HG03460 (cell line): ENCODE results near the gene PIK3CD.

Source experiments
- ATAC-seq: cut with Tn5 transposase; IDR thresholded peaks from one replicate; pipeline ENCODE4 v1.9.1; 2021; ENCODE audit not compliant: unreplicated experiment

The PIK3CD gene

DNA sequence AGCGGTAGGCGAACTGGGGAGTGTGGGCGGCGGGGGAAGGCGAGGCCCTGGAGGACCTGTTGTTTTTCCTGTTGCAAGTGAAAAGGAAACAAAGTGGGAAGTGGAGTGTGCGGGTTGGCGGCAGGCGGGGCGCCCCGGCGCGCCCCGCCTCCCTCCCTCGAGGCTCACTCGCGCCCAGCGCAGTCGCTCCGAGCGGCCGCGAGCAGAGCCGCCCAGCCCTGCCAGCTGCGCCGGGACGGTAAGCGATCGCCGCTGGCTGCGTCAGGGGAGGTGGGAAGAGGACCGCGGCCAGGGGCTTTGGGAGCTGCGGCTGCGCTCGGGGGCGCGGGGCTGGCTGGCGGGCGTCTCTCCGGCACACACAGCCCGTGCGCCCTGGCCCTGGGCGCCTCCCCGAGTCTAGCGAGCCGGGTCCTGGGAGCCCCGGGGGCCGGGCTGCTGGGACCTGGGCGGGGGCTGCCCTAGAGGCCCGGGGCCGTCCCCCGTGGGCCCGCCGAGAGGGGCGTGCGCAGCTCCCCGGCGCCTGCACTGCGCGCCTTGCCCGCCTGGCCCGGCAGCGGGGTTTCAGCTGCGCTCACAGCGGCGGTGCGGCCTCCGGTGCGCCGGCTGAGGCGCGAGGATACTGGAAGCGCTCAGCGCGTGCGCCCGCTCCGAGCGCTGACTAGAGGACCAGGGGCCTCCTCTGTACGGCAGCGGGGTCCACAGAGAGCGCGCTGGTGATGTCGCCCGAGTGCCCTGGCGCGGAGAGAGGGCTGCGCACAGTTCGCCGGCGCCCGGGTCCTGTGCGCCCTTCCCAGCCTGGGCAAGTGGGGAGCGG, at the start of gene PIK3CD:
Gene PIK3CD (plus strand): TSS at position 167 of the 814 bp plus-strand sequence. CDS start 58,725 bp downstream, outside the sequence.
- ATAC-seq, result no peak

DNA sequence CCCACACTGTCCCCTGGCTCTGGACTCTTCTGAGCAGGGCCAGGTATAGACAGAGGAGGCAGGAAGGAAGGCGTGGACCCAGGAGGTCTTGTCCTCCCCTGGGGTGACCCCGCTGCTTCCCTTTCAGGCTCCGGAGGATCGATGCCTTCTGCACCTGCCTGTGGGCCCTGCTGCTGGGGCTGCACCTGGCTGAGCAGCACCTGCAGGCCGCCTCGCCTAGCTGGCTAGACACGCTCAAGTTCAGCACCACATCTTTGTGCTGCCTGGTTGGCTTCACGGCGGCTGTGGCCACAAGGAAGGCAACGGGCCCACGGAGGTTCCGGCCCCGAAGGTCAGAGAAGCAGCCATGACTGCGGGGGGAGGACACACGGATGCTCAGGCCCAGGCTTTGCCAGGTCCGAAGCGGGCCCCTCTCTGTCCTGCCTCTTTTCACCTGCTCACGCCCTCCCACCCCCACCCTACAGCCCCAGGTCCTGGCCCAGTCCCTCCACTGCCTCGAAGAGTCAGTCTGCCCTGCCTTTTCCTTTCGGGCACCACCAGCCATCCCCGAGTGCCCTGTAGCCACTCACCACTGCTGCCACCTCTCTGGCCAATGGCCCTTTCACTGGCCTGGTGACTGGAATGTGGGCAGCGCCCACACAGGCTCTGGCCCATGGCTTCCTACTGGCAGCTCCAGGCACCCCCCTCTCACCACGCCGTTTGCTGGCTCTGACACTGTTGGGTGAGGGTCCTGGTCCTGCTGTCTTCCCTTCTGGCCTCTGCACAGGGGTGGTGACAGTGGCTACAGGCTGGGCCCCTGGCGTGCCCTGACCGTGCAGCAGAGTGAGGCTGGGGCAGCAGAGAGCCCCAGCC, 49.4 kb upstream of the PIK3CD start:
- no peak for ATAC-seq

DNA sequence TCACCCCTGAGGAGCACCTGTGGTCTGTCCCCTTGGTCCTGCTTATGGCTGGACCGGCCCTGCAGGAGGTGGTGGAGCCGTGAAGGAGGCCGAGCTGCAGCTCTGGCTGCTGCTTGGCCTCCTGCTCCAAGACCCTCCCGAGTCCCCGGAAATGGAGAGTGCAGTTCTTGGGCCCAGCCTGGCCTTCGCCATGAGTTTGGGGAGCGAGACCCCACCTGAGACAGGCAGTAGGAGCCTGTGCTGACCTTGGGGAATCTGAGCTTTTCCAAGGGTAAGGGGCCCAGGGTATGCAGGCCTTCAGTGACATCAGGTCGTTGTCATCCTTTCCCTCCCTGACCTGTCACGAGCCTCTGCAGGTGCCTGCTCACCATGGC, 48.8 kb upstream of the PIK3CD start:
- ATAC-seq, result no peak

DNA sequence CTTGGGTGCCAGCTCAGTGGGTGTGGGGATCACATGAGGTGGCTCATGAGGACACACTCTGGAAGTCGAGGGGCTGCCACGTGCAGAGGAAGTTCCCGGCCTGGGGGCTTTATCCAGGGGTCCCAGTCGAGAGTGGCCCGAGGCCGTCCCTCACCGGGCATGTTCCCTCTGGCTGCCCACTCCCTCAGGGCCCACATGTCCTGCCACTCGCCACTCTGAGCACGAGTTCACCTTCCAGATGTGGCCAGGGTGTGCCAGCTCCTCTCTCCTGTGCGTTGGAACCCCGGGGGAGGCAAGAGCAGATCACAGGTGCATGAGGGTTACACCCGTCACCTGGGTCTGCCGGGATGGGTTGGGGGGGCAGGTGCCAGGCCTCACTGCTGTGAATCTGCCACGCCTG, 48.2 kb upstream of the PIK3CD start:
- no peak for ATAC-seq

DNA sequence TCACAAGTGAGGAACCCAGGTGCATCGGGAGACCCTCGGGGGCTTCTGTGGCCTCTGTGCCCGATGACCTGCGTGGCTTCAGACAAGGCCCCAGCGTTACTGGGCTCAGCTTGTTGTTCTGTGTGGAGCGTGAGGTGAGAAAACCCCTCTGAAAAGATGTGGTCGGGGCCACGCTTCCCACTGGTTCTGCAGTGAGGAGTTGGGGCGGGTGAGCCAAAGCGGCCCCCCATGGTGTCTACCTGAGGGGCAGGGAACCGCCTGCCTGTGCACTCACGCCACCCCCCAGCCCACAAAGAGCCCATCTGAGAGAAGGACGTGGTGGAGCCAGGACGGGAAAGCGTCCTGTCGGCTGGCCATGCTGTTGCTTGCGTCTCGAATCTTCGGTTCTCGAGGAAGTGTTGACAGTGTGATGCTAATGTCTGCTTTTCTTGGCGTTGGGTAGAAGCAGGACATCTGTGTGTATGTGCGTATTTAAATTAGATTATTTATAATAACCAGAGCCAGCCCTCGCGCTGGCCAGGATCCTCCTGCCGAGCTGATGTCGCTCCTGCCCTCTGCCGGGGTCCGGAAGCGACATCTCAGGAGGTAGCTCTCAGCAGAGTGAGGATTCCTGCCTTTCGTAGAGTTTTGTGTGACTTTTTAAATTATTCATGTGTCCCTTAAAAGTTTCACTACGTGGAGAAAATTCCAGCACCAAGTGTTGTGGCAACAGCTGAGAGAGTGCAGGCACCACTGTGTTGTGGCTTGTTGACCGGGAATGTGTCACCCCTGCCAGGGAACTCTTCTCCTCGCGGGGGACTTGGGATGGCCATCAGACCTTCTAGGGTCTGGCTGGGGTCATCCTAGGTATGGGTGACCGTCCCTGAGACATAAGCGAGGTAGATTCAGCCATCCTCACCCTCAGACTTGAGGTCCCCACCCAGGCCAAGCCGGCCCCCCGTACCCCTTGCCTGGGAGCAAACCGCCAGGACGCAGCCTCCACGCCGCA, 47.5 kb upstream of the PIK3CD start:
- no peak for ATAC-seq

DNA sequence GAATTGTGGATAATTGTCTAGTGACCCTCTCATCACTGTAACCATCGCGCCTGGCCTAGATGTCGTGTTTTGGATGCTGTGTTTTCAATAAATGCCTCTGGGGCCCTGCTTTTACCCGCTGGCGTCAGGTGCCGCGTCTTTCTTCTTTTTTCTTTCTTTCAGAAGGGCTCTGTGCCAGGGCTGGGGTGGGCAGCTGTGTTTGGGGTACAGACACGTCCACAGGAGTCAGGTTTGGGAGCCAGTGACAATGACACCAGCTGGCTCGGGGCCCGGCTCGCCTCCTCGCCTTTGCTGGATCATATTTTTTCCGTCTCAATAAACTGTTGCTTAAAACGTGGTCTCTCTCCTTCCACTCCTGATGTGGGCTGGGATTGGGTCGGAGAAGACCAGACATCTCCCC, 46.7 kb upstream of the PIK3CD start:
- ATAC-seq, result no peak

DNA sequence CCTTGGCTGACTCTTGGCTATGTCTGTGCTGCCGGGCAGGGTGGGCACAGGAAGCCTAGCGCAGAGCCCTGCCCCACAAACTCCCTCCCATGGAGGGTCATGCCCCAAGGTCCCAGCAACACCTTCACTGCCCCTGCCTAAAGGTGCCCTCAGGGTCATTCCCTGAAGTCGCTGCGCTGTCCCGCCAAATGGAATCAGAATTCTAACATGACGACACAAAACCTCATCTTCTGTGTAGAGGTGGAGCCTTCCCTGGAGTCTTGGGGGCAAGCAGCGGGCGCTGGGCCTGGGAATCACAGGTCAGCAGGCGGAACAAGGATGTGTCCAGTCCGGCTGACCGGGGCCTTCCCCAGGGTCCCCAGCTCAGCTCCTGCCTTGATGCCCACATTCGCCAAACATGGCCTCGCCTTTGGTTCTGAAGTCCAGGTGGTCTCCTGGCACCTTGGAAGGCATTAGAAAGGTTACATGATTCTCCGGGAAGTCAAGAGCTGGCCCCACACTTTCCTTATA, 45.5 kb upstream of the PIK3CD start:
- no peak for ATAC-seq

DNA sequence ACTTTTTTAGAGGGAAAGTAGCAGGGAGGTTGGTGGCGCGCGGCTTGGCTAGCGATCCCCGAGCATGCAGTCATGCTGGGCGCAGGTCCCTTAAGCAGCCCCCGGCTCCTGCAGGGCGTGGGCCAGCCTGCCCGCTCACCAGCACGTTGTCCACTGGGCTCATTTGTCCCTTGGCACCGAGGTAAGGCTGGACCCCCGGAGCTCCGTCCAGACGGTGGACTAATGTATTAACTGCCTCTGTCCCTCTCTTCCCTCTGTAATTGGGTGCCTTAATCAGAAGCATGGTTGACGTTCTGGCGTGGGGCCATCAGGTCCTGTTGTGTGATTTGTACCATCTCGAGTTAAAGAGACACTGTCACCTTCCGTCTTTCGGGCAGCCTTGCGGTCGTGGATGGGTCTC, 45.1 kb upstream of the PIK3CD start:
- no peak for ATAC-seq

DNA sequence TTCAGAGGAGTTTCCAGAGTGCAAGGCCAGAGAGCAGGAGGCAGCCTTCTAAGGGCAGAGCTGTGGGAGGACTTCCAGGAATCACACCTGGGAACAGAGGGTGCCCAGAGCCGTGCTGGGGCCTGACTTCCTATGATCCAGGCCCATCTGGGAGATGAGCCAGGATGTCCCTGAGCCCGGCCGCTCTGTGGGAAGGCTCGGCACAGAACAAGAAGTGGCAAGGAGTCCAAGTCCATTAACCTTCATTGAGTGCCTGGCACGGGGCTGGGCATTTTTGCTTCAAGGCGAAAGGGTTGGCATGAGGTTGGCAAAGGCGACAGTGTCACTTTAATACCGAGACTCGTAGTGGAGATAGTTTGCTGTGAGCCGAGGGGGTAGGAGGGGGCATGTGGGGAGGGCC, 44.6 kb upstream of the PIK3CD start:
- no peak for ATAC-seq

DNA sequence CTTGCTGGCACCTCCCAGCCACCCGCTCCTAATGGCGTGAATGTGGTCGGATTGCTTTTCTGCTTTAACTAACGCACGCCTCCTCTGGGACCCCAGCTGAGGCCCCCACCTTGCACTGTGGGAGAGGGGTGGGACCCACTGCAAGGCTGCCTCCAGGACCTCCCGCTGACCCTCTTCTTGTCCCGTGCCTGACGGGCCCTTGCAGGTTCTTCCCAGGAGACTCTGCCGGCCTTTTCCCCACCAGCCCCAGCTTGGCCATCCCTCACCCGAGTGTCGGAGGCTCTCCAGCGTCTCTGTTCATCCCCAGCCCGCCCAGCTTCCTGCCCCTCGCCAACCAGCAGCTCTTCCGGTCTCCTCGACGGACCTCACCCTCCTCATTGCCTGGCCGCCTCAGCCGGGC, 44.2 kb upstream of the PIK3CD start:
- ATAC-seq, result no peak

DNA sequence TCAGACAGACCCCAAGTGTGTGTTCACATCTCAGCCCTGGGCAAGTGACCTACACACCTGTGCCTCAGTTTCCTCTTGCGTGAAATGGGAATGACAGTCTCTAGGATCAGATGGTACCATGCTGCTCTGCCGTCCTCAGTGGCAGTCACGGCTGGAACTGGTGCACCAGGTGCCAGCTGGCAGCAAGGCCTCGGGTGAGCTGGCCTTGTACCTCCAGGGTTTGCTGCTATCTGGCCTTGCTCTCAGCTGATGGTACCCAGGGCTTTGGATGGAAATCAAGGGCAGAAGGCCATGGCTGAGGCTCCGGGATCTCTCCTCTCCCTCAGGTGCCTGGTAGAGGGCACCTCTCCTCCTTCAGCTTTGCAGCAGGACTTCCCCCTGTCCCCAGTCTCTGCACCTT, 41.5 kb upstream of the PIK3CD start:
- ATAC-seq, result no peak

DNA sequence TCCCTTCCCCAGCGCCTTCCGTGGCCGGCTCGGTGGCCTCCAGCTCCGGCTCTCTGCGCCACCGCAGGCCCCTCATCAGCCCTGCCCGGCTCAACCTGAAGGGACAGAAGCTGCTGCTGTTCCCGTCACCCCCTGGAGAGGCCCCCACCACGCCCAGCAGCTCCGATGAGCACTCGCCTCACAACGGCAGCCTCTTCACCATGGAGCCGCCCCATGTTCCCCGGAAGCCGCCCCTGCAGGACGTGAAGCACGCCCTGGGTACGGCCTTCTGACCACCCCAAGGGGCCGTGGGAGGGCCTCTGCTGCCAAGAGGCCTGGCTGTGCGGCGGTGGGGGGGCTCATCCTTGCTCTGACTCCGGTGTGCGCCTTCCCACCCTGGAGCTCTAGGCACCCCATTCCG, 41.0 kb upstream of the PIK3CD start:
- no peak for ATAC-seq

DNA sequence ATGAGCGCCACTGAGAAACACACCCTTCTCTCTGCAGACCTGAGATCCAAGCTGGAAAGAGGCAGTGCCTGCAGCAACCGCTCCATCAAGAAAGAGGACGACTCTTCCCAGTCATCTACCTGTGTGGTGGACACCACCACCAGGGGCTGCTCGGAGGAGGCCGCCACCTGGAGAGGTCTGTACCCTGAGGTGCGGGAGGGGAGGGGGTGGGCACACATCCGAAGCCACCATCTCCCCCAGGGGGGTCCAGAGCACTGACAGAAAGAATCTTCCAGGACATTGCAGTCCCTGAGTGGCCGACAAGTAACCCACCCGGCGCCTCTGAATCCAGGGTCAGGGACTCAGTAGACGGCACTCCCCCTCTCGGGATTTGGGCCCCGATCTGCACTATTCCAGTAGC, 39.8 kb upstream of the PIK3CD start:
- no peak for ATAC-seq

DNA sequence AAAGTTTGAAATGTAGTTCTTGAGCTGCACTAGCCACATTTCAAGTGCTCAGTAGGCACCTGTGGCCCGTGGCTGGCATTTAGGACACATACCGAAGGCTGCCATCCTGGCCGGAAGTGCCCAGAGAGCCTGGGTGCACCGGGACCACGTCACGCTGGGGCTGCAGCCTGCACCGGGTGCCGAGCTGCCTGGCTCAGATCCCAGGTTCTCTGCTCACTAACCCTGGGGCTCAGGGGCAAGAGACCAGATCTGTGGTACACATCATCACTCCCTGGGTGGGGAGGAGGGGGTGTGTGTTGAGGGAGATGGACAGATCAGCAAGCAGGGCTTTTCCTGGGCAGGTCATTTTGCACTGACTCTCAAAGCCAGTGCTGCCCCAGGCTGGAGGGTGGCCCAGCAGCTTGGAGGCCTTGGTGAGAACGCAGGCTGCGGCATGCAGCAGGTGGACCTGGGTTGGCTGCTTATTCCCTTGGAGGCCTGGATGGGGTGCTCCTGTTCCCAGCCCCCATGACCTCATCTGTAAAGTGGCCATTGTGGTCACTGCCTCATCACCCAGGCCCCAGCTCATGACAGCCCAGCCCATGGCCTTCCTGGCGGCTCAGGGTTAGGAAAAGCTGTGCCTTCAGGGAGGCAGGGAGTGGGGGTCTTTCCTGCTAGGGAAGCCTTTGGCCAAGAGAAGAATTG, 39.2 kb upstream of the PIK3CD start:
- ATAC-seq, result no peak

DNA sequence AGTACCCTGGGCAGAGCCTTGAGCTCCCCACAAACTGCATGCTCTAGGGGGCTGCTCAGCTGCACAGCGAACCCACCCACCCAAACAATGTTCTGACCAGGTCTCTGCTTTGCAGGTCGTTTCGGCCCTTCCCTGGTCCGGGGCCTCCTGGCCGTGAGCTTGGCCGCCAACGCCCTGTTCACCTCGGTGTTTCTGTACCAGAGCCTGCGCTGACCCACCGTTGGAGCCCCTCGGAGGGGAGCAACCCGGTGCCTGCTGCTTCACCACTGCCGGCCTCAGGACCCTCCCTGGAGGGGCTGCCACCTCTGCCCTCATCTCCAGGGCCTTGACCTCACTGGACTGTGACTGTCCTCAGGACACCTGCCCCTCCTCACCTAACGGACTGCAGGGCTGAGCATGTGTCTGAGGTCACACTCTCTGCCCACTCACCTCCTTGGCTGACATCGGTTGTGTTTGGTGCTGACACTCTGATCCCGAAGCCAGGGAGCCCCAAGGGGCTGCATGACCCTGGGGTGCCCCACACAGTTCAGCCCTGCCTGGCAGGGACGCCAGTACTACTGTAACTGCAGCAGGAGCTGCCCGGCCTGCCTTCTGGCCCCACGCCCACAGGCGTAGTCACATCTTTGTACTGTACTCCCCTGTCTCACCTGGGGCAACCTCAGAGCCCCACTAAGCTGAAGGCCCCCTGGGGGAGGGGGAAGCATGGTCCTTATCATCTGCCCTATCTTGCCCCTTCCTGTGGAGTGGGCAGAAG, 38.5 kb upstream of the PIK3CD start:
- ATAC-seq, result no peak

DNA sequence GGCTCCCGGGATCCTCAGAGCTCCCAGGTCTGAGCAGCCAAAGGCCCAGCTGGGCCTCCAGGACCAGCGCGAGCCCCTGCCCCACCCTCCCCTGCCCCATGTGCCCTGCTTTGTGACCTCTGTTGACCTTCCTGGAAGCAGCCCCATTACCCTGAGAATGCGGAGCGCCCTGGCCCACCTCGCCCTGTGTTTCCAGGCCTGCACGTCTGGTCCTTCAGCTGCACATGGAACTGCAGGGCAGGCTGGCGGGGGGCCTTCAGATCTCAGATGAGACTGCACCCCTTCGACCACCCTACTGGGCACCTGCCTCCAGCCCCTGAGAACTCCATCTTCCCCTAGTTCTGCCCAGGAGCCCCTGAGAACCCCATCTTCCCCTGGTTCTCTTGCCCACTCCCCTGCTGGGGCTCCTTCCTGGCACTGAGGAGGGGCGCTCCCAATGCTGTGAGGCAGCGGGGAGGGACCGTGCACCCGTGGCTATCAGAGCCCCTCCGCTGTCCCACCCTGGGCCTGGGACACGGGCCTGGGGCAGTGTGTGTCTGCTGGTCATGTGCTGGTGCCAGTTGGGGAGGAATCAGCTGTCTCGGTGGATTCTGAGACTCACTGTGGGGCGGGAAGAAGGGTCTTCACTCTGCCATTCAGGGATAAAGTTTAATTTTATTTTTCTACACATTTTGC, 37.8 kb upstream of the PIK3CD start:
- ATAC-seq, result no peak

DNA sequence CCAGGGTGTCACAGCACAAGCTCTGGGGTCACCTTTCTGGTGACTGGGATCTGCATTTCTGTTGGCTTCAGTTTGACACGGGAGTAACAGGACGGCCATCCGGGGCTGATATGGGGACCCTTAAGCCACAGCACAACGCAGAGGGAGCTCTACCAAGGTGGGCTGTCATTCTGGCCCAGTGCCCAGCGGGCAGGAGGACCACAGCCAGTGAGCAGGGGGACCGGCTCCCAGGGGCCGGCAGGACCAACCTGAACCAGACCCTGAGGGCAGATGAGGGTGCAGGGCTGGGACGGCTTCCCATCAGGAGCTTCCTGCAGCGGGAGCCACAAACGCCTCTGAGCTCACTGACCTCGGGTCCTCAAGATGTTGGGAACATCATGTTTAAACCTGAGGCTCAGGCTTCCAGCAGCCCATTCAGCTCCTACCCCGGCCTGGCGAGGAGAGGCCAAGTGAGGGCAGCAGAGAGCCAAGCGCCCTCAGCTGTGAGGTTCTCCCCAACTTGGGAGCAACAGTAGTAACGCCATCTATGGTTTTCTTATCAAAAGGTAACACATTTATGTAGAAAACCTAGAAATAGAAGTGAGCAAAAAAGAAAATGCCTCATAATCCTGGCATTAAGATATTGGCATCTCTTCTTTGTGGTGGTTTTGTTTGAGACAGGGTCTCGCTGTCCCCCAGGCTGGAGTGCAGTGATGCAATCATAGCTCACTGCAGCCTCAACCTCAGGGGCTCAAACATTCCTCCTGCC, 36.0 kb upstream of the PIK3CD start:
- no peak for ATAC-seq

DNA sequence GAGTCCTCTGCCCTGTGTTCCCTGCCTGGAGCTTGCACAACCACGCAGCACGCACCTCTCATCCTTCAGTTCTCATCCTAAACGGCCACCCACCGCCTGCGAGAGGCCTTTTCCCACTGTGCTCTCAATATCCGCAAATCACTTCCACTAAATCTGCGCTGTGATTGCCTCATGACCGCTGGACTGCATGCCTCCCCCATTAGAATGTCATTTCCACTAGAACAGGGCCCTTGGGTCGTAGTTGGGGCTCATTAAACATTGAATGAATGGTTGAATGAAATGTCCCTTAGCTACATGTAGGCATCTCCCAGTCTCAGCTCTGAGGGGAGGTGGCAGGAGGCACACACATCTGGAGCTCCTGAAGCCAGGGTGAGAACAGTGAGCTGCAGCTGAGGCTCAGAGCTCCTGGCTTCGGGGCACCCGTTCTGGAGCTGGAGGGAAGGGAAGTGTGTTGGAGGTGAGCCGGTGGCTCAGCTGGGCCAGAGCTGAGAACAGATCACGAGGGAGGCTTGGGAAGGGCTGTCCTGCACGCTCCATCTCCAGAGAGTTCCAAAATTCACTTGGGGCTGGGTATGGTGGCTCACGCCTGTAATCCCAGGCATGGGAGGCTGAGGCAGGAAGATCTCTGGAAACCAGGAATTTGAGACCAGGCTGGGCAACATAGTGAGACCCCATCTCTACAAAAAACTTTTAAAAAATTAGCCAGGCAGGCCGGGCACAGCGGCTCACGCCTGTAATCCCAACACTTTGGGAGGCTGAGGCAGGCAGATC, 32.4 kb upstream of the PIK3CD start:
- no peak for ATAC-seq
